ENCODE data around the gene PLXNB2. TPM values are rescaled to one million over a fixed set of nuclear protein-coding genes. Genes with fewer than 3 reads are reported as not detected.

PLXNB2 gene
- total RNA-seq, 1 experiment from 2014 or later, result 155 TPM

DNA sequence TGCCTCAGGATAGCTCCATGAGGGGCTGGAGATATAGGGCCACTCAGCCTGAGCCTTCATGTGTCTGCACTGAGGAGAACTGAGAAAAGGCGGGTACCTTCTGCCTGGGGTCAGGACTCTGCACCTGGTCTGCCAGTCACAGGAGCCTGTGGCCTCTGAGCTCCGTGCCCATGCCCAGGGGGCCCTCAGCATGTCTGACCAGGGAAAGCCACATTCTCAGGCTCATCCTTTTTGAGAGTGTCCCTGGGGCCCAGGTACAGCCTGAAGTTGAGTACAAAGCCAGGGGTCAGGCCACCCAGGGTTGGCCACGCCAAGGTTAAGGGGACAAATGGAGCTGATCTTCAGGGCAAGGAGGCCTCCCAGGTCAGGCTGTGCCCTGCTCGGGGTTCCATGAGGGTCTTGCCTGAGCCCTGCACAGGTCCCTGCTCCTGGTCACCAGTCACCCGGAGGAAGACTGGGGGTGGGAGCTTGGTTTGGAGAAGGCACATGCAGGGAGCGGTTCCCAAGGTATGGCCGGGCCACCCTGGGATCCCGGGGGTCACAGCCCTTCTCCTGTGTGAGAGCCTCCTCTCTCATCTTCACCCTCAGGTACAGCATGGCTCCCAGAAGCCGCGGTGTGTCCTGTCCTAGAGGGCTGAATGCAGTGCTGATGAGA lies 13.4 kb upstream of the PLXNB2 start:
- POLR2A ChIA-PET (ENCODE audit: low non-redundant PET), result interaction anchor here (0.6 kb wide), 2 partner anchors 24 to 68 kb away, joined by 3 read pairs; no protein-coding TSS in a partner anchor
- BruUV-seq (replicated peaks), result no TSS peak

DNA sequence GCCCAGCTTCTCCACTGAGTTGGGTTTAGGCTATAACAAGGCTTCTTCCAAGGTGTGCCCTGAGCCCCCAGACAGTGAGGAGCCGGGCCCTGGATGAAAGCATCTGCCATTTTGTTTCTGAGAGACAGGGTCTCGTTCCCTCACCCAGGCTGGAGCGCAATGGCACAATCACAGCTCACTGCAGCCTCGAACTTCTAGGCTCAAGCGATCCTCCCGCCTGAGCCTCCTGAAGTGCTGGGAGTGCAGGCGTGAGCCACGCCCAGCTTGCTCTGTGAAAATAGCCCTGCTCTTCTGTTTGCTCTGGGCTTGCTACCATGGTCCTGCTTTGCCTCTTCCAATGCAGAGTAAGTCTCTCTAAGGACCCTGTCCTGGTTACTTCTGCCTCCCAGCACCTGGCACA lies 12.7 kb upstream of the PLXNB2 start:
- POLR2A ChIA-PET (ENCODE audit: low non-redundant PET), result no interaction called here
- no peaks in the 10 kb centered on the region for H3K36me3 ChIP-seq (ENCODE audit: insufficient read depth, low read length, poor library complexity, severe bottlenecking)
- no peak for TF ChIP-seq EZH2 (IDR thresholded peaks at IDR 0.05; ENCODE audit: borderline replicate concordance, low read depth, low read length, poor library complexity, severe bottlenecking)
- TF ChIP-seq, protein P1, sequence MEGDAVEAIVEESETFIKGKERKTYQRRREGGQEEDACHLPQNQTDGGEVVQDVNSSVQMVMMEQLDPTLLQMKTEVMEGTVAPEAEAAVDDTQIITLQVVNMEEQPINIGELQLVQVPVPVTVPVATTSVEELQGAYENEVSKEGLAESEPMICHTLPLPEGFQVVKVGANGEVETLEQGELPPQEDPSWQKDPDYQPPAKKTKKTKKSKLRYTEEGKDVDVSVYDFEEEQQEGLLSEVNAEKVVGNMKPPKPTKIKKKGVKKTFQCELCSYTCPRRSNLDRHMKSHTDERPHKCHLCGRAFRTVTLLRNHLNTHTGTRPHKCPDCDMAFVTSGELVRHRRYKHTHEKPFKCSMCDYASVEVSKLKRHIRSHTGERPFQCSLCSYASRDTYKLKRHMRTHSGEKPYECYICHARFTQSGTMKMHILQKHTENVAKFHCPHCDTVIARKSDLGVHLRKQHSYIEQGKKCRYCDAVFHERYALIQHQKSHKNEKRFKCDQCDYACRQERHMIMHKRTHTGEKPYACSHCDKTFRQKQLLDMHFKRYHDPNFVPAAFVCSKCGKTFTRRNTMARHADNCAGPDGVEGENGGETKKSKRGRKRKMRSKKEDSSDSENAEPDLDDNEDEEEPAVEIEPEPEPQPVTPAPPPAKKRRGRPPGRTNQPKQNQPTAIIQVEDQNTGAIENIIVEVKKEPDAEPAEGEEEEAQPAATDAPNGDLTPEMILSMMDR (conservative IDR thresholded peaks at IDR 0.05; ENCODE audit: low read depth, low read length), result no peak
- DNase-seq (ENCODE audit: low spot score), result no peak
- BruUV-seq (replicated peaks), result no TSS peak
- H3K27me3 ChIP-seq (replicated peaks; ENCODE audit: insufficient read depth, low read depth, low read length, poor library complexity), result no peaks in the 10 kb centered on the region
- no peaks in the 10 kb centered on the region for H3K9me3 ChIP-seq (ENCODE audit: low read depth, low read length, poor library complexity, severe bottlenecking)
- H3K4me3 ChIP-seq (ENCODE audit: low read depth, low read length, poor library complexity, severe bottlenecking), result no peak overlapping the region
- H3K4me1 ChIP-seq (ENCODE audit: insufficient read depth, low read length, poor library complexity, severe bottlenecking), result no peaks in the 10 kb centered on the region
- intact Hi-C loops (cut with micrococcal nuclease; ENCODE audit: unreplicated experiment), result no loop called here
- no peak overlapping the region for H3K27ac ChIP-seq (ENCODE audit: low read depth, low read length, poor library complexity, severe bottlenecking)
- CTCF ChIA-PET, result no interaction called here

More for the DNA sequence above, 13.4 kb upstream of the PLXNB2 start:
- H3K4me3 ChIP-seq (ENCODE audit: low read depth, low read length, poor library complexity, severe bottlenecking), result no peak overlapping the region
- CTCF ChIA-PET, result no interaction called here
- TF ChIP-seq EZH2 (IDR thresholded peaks at IDR 0.05; ENCODE audit: borderline replicate concordance, low read depth, low read length, poor library complexity, severe bottlenecking), result no peak
- TF ChIP-seq, protein P1 (conservative IDR thresholded peaks at IDR 0.05; ENCODE audit: low read depth, low read length), result no peak
- no peaks in the 10 kb centered on the region for H3K4me1 ChIP-seq (ENCODE audit: insufficient read depth, low read length, poor library complexity, severe bottlenecking)
- no peaks in the 10 kb centered on the region for H3K27me3 ChIP-seq (replicated peaks; ENCODE audit: insufficient read depth, low read depth, low read length, poor library complexity)
- DNase-seq (ENCODE audit: low spot score), result no peak
- H3K27ac ChIP-seq (ENCODE audit: low read depth, low read length, poor library complexity, severe bottlenecking), result no peak overlapping the region
- H3K9me3 ChIP-seq (ENCODE audit: low read depth, low read length, poor library complexity, severe bottlenecking), result no peaks in the 10 kb centered on the region
- intact Hi-C loops (cut with micrococcal nuclease; ENCODE audit: unreplicated experiment), result no loop called here
- no peaks in the 10 kb centered on the region for H3K36me3 ChIP-seq (ENCODE audit: insufficient read depth, low read length, poor library complexity, severe bottlenecking)

DNA sequence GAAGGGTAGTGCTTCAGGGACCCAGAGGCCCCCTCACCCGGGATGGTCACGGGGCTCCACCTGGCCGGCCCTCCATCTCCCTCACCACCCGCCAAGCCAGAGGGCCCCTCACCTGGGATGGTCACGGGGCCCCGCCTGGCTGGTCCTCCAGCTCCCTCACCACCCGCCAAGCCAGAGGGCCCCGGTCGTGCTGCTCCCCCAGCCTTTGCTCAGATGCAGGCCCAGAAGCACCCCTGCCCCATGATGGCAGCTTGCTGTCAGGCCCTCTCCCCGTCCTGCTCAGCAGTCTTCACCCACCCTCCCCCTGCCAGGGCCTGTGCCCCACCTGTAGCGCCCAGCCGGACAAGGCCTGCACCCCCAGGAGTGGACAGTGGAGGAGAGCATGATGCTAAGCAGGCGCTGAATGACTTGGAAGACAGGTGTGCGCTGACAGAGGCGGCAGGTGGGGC lies 12.1 kb upstream of the PLXNB2 start:
- Histone ChIP-seq H3K4me3 (ENCODE audit: low read depth, low read length, poor library complexity, severe bottlenecking) (no peak overlapping the region), H3K4me1 (ENCODE audit: insufficient read depth, low read length, poor library complexity, severe bottlenecking) (no peaks in the 10 kb centered on the region), H3K27me3 (replicated peaks; ENCODE audit: insufficient read depth, low read depth, low read length, poor library complexity) (no peaks in the 10 kb centered on the region), H3K36me3 (ENCODE audit: insufficient read depth, low read length, poor library complexity, severe bottlenecking) (no peaks in the 10 kb centered on the region), H3K27ac (ENCODE audit: low read depth, low read length, poor library complexity, severe bottlenecking) (no peak overlapping the region), H3K9me3 (ENCODE audit: low read depth, low read length, poor library complexity, severe bottlenecking) (no peaks in the 10 kb centered on the region)
- ChIA-PET CTCF (no interaction called here), POLR2A (ENCODE audit: low non-redundant PET) (interaction anchor here (0.5 kb wide), 1 partner anchor 12 kb away, joined by 6 read pairs; the partner anchor contains the start of gene PLXNB2)
- no peak for DNase-seq (ENCODE audit: low spot score)
- intact Hi-C loops (cut with micrococcal nuclease; ENCODE audit: unreplicated experiment), result no loop called here
- no TSS peak for BruUV-seq (replicated peaks)
- TF ChIP-seq, protein P1 (conservative IDR thresholded peaks at IDR 0.05; ENCODE audit: low read depth, low read length), result no peak
- TF ChIP-seq EZH2 (IDR thresholded peaks at IDR 0.05; ENCODE audit: borderline replicate concordance, low read depth, low read length, poor library complexity, severe bottlenecking), result no peak

All from A673 (cell line).